ENCODE results near the gene KLF3. TPM values are rescaled to one million over a fixed set of nuclear protein-coding genes. Genes with fewer than 3 reads are reported as not detected.
A peak's percentile ranks its signal among the peaks of the same experiment; 100 is the strongest.

KLF3 gene
- total RNA-seq, 1 experiment from 2014 or later, result 16.8 TPM

- no peak for TF ChIP-seq IRF1 (CRISPR knock-in tag; IDR thresholded peaks at IDR 0.05)
- no peak for TF ChIP-seq ELF4 (CRISPR knock-in tag; IDR thresholded peaks at IDR 0.05; ENCODE audit: low read depth)
- TF ChIP-seq ZNF532 (CRISPR knock-in tag; IDR thresholded peaks at IDR 0.05; ENCODE audit: borderline replicate concordance), result 0 out of 2 replicates have a peak, but pooled peaks have one; percentile 30
- TF ChIP-seq AFF4 (CRISPR knock-in tag; IDR thresholded peaks at IDR 0.05; ENCODE audit: borderline replicate concordance), result no peak
- TF ChIP-seq ZBTB43 (CRISPR knock-in tag; IDR thresholded peaks at IDR 0.05), result 0 out of 2 replicates have a peak, but pooled peaks have one; percentile 41
- peak; percentile 74; the same call in 1 of the 2 replicates for TF ChIP-seq TEAD1 (CRISPR knock-in tag; IDR thresholded peaks at IDR 0.05)
- peak; percentile 96 for TF ChIP-seq GABPB1 (CRISPR knock-in tag; IDR thresholded peaks at IDR 0.05)
- no peak for TF ChIP-seq FOXJ3 (CRISPR knock-in tag; IDR thresholded peaks at IDR 0.05; ENCODE audit: borderline replicate concordance)
- TF ChIP-seq ETV6 (CRISPR knock-in tag; IDR thresholded peaks at IDR 0.05), result 0 out of 2 replicates have a peak, but pooled peaks have one; percentile 63
- no peak for TF ChIP-seq JAZF1 (CRISPR knock-in tag; IDR thresholded peaks at IDR 0.05)
Observed at GRCh38 chr4:38667085-38667893, 3.3 kb downstream of the KLF3 start (continued).

- DNase-seq (ENCODE audit: low spot score), result no peak
- H3K4me1 Mint-ChIP-seq, result peaks cover 80% of the 10 kb centered on the region
- H3K36me3 Mint-ChIP-seq, result no peaks in the 10 kb centered on the region
- no peak overlapping the region for H3K4me3 Mint-ChIP-seq
- H3K9me3 Mint-ChIP-seq, result no peaks in the 10 kb centered on the region
- ChIA-PET CTCF (interaction anchor here (4.8 kb wide), 1 partner anchor 349 kb away, joined by 27 read pairs; no protein-coding TSS in a partner anchor), POLR2A (interaction anchor here (0.7 kb wide), 1 partner anchor 817 kb away, joined by 3 read pairs; no protein-coding TSS in a partner anchor)
- TF ChIP-seq SMAD4 (CRISPR knock-in tag; IDR thresholded peaks at IDR 0.05) (no peak), KAT7 (CRISPR knock-in tag; IDR thresholded peaks at IDR 0.05; ENCODE audit: borderline replicate concordance) (no peak), PRRX2 (CRISPR knock-in tag; IDR thresholded peaks at IDR 0.05) (no peak), IRF2 (CRISPR knock-in tag; IDR thresholded peaks at IDR 0.05; ENCODE audit: borderline replicate concordance, low read depth) (no peak)
- peak overlapping the region; percentile 85; the same call in 1 of the 2 replicates for H3K27ac Mint-ChIP-seq
- peaks cover 10% of the 10 kb centered on the region for H3K27me3 Mint-ChIP-seq (ENCODE audit: low read depth)
- ATAC-seq, result no peak
Observed at GRCh38 chr4:38668203-38668971, 4.4 kb downstream of the KLF3 start.

Measured in WTC11 (cell line).